Measurements from ENCODE around the gene SPARC. TPM values are rescaled to one million over a fixed set of nuclear protein-coding genes. Genes with fewer than 3 reads are reported as not detected.
"Not testable (repeated sequence)": the region's sequence is repeated elsewhere in the genome, so short reads cannot be mapped to it uniquely, and the experiment has no call there.

Gene SPARC, protein sequence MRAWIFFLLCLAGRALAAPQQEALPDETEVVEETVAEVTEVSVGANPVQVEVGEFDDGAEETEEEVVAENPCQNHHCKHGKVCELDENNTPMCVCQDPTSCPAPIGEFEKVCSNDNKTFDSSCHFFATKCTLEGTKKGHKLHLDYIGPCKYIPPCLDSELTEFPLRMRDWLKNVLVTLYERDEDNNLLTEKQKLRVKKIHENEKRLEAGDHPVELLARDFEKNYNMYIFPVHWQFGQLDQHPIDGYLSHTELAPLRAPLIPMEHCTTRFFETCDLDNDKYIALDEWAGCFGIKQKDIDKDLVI
- total RNA-seq: not detected

DNA sequence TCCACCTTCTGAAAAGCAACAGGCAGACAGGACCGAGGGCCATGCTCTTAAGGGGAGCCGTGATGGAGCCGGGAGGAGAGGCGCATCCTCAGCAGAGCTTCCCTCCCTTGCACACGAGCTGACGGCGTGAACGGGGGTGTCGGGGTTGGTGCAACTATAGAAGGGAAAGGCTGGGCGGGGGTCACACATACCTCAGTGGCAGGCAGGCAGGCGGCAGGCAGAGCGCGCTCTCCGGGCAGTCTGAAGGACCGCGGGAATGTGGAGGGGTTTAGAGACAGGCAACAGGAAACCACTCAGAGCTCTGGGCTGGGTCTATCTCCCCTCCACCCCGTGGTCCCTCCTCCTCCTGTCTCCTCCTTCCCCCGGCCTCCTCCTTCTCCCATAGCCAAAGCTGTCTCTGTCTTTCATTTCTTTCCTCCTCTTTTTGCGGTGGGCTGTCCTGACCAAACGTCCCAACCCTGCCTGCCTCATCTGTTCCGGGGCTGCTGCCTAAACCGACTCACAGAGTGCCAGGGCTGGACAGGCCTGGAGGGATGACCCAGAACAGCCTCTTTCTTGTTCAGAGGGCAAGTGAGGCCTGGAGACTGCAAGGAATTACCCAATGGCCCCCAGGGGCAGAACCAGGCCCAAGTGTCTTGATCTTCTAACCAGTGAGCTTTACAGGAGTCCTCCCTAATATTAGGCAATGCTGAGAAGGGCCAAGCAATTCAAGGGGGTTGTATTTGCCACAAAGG, at the start of gene SPARC:
SPARC (minus strand) TSS at position 242 of the 734 bp plus-strand sequence. CDS start 10,727 bp downstream, outside the sequence.
- DNase-seq: no peak

DNA sequence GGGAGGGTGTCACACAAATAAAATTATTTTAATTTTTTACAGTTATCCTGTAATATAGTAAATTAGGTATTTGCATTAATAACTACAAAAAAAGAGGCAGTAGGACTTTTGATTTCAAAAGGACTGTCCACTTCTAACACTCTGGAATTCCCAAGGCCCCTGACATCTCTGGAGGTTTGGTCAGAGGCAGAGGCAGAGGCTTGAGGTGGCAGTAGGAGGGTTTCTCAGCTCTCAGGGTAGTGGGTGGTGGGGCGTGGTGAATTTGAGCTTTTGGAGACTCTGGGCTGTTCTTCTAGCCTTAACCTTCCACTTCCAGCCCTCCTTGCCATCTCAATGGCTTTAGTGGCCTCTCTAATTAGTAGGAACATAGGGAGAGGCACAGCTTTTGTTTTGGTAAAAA, 48.9 kb upstream of the SPARC start:
- no peak for DNase-seq

- DNase-seq: no peak
Observed at GRCh38 chr5:151734064-151734408, 47.3 kb upstream of the SPARC start.

GRCh38 chr5:151733358-151734063, 46.8 kb upstream of the SPARC start:
- DNase-seq: no peak

DNA sequence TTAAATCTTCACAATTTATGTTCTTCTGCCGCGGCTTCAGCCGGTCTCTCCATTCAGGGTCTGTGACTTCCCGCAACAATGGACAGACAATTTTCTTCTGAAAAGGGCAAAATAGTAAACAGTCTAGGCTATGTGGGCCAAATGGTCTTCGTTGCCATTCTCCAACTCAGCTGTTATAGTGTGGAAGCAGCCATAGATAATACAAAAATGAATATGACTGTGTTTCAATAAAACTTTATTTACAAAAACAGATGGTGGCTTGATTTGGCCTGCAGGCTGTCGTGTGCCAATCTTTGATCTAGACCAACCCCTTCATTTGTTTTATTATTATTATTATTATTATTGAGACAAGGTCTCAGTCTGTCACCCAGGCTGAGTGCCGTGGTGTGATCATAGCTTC, 43.7 kb upstream of the SPARC start:
- no peak for DNase-seq

- not testable (repeated sequence) for DNase-seq
Observed at GRCh38 chr5:151729597-151729996, 42.9 kb upstream of the SPARC start.

GRCh38 chr5:151724360-151724759, 37.6 kb upstream of the SPARC start:
- no peak for DNase-seq

- DNase-seq: no peak
Observed at GRCh38 chr5:151722546-151722945, 35.8 kb upstream of the SPARC start.

GRCh38 chr5:151721812-151722391, 35.2 kb upstream of the SPARC start:
- DNase-seq: no peak

GRCh38 chr5:151721087-151721646, 34.5 kb upstream of the SPARC start:
- no peak for DNase-seq

- DNase-seq: no peak
Observed at GRCh38 chr5:151720215-151720614, 33.5 kb upstream of the SPARC start.

GRCh38 chr5:151719228-151720000, 32.7 kb upstream of the SPARC start:
- no peak for DNase-seq

- DNase-seq: no peak
Observed at GRCh38 chr5:151718646-151719045, 31.9 kb upstream of the SPARC start.

GRCh38 chr5:151718153-151718552, 31.4 kb upstream of the SPARC start:
- DNase-seq: no peak

- no peak for DNase-seq
Observed at GRCh38 chr5:151717416-151717815, 30.7 kb upstream of the SPARC start.

DNA sequence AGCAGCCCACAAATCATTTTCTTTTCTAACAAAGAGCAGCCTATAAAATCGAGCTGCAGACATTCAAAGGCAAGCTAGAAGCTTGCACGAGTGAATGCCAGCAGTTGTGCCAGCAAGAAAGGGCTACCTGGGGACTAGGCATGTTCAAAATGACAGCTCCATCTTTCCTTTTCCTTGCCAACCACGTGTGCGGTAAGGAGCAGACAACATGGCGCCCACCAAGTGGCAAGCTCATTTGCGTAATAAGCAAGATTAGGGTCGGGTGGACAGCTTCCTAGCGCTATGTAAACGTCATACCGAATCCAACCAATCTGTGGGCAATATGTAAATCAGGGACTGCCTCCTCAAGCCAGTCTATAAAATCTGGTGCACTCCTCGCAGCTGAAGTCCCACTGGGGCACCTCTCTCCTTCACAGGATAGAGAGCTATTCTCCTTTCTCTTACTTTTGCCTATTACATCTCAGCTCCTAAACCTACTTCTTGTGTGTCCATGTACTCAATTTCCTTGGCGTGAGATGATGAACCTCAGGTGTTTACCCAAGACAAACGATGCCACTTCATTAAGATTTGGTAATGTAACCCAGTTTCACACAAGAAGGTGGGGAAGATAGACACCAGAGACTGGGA, 22.5 kb upstream of the SPARC start:
- no peak for DNase-seq

DNA sequence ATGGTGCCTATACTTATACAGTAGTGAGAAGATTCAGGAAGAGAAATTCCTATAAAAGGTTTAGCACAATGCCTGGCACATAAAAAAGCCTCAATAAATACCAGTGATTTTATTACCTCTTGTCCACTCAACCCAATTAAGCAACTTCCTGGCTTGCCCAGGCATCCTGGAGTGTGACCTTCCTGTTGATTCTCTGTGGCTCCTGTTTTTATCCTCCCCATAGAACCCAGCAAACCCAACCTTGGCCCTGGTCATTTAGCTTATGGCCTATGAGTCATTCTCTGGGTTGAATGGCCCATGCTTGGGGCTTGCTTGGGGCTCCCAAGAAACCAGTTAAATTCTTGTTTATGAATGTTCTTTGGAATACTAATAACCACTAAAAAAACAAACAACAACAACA, 21.4 kb upstream of the SPARC start:
- no peak for DNase-seq

DNA sequence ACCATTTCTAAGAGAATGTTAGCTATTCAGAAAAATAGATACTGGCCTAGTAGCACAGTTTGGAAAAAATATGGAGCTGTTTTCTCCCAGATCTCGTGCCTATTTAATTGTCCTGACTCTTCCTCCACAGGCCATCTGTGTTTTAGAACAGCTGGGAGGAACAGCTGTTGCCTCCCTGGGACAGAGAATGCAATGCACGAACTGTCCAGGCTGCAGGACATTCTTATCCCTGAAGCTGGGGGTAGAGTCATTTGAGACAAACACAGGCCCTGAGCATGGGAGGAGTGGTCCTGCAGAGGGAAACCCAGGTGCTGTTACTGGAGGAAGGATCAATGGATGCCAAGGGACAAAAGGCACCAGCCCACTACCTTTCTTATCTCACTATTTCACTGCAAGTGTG, 20.9 kb upstream of the SPARC start:
- DNase-seq: no peak

- DNase-seq: no peak
Observed at GRCh38 chr5:151706906-151707305, 20.2 kb upstream of the SPARC start.

GRCh38 chr5:151703780-151704179, 17.1 kb upstream of the SPARC start:
- no peak for DNase-seq

- DNase-seq: no peak
Observed at GRCh38 chr5:151703227-151703626, 16.5 kb upstream of the SPARC start.

- DNase-seq: no peak
Observed at GRCh38 chr5:151700820-151701219, 14.1 kb upstream of the SPARC start.
